HepG2 (cell line): ENCODE data around the gene KRT10. TPM values are rescaled to one million over a fixed set of nuclear protein-coding genes. Genes with fewer than 3 reads are reported as not detected.

ENCODE experiments used
- ATAC-seq: fragments of 200-7000 bp; cut with Tn5 transposase; 3 replicates; pipeline ENCODE4 v1.9.1; 2020; ENCODE audit warnings: mild to moderate bottlenecking, moderate library complexity
- BruUV-seq: library from RNA; stranded (reverse); fragments of 400-500 nt; replicated peaks from 2 replicates; lab custom pipeline; 2021; lab: Mats Ljungman, UMichigan
- CTCF ChIA-PET: fragments of 300-600 bp; formaldehyde crosslinking; extraction: SDS; loops from one replicate; lab custom pipeline; 2021; ENCODE audit warnings: low total read pairs, inconsistent platforms, low intra/inter-chr PET ratio; lab: Yijun Ruan, JAX
- POLR2A ChIA-PET: fragments of 350-600 bp; sonication (Branson Sonifier 250); formaldehyde crosslinking; loops from one replicate; lab custom pipeline; 2020; ENCODE audit warnings: antibody characterized with exemption, inconsistent platforms; lab: Yijun Ruan, JAX
- DNase-seq: peaks from one replicate; pipeline ENCODE4 v3.0.0-alpha.2; 2015; ENCODE audit warnings: low spot score
- FAIRE-seq: peaks from 3 replicates; lab custom pipeline; 2011; peaks lifted over from hg19 to GRCh38; lab: Jason Lieb, UNC
- H2AFZ ChIP-seq: one replicate; pipeline ENCODE4 v1.6.1; 2011; ENCODE audit warnings: low read length, inconsistent platforms
- H3K27ac ChIP-seq: fragments of 300-600 bp; 3 replicates; pipeline ENCODE4 v1.8.0; 2011; ENCODE audit warnings: mixed run types, mild to moderate bottlenecking, mixed read lengths, low read length, inconsistent platforms; ENCODE audit not compliant: insufficient read depth; ENCODE audit errors: extremely low read length
- H3K27me3 ChIP-seq, 2 experiments: fragments of 200-600 bp in 1 of 2; 2 replicates in 1 of 2; 3 replicates in 1 of 2; pipeline versions ENCODE4 v1.6.0 to v1.8.0; 2011; ENCODE audit warnings: low read length in 2 of 2, mild to moderate bottlenecking in 2 of 2, moderate library complexity in 2 of 2, inconsistent platforms in 1 of 2; ENCODE audit not compliant: insufficient read depth in 2 of 2, control insufficient read depth in 1 of 2
- H3K36me3 ChIP-seq, 2 experiments: fragments of 200-600 bp in 1 of 2; replicated peaks in 1 of 2; 2 replicates in 1 of 2; 3 replicates in 1 of 2; pipeline versions ENCODE4 v1.5.1 to v1.8.0; 2011; ENCODE audit warnings: low read length in 2 of 2, inconsistent platforms in 1 of 2; ENCODE audit not compliant: insufficient read depth in 2 of 2, control insufficient read depth in 1 of 2
- H3K4me1 ChIP-seq: 2 replicates; pipeline ENCODE4 v1.5.1; 2012; ENCODE audit warnings: low read length, inconsistent platforms; ENCODE audit not compliant: insufficient read depth
- H3K4me2 ChIP-seq: 2 replicates; pipeline ENCODE4 v1.6.0; 2011; ENCODE audit warnings: low read depth, low read length, inconsistent platforms
- H3K4me3 ChIP-seq, 3 experiments: fragments of 200-600 bp in 1 of 3; sonication (generic), shearing (Covaris generic) in 1 of 3; replicated peaks in 1 of 3; 2 replicates each; pipeline ENCODE4 v1.5.1; 2011 to 2016; ENCODE audit warnings: low read length in 3 of 3, inconsistent platforms in 2 of 3, low read depth in 2 of 3, mild to moderate bottlenecking in 2 of 3, control low read depth in 1 of 3, mixed read lengths in 1 of 3; ENCODE audit not compliant: insufficient read depth in 1 of 3
- H3K79me2 ChIP-seq: one replicate; pipeline ENCODE4 v1.6.1; 2011; ENCODE audit warnings: low read length, inconsistent platforms; ENCODE audit not compliant: insufficient read depth
- H3K9ac ChIP-seq: 2 replicates; pipeline ENCODE4 v1.6.0; 2011; ENCODE audit warnings: mild to moderate bottlenecking, low read depth, low read length, inconsistent platforms; ENCODE audit not compliant: insufficient read depth
- H3K9me3 ChIP-seq: 2 replicates; pipeline ENCODE4 v1.5.1; 2012; ENCODE audit warnings: mild to moderate bottlenecking, low read length
- H4K20me1 ChIP-seq: 2 replicates; pipeline ENCODE4 v1.6.0; 2011; ENCODE audit warnings: inconsistent platforms, mild to moderate bottlenecking, low read length, moderate library complexity; ENCODE audit not compliant: insufficient read depth
- KLF15 ChIP-seq: sonication (generic); formaldehyde crosslinking; IDR thresholded peaks from 2 replicates; pipeline ENCODE4 v1.8.1; 2023; ENCODE audit warnings: borderline replicate concordance, mild to moderate bottlenecking, inconsistent platforms, missing genetic modification reagents, mixed read lengths
- SNRNP70 ChIP-seq: fragments of 200-400 bp; formaldehyde crosslinking; IDR thresholded peaks from 2 replicates; pipeline ENCODE4 v1.6.1; 2017; ENCODE audit warnings: mild to moderate bottlenecking, low read depth, low read length, moderate library complexity
- TBL1XR1 ChIP-seq: fragments of 150-350 bp; IDR thresholded peaks from 2 replicates; pipeline ENCODE4 v1.6.1; 2014; ENCODE audit warnings: borderline replicate concordance, low read length; ENCODE audit not compliant: partially characterized antibody
- ZNF460 ChIP-seq: sonication (generic); formaldehyde crosslinking; IDR thresholded peaks from 2 replicates; pipeline ENCODE4 v1.5.1; 2020; ENCODE audit warnings: missing genetic modification reagents, mild to moderate bottlenecking, borderline replicate concordance
- ZNF512B ChIP-seq: sonication (generic); formaldehyde crosslinking; IDR thresholded peaks from 2 replicates; pipeline ENCODE4 v1.5.1; 2020; ENCODE audit warnings: missing genetic modification reagents, mild to moderate bottlenecking, borderline replicate concordance
- WGBS: methylation state at CpG from one replicate; pipeline ENCODE4 v1.1.6; 2017; ENCODE audit warnings: low lambda C conversion rate; 5-methylcytosine and 5-hydroxymethylcytosine counted together
- in situ Hi-C: cut with HindIII; loops from 2 replicates; pipeline ENCODE4 v1.10.0; 2017; ENCODE audit warnings: low pct_unique_long_range_greater_than_20kb; ENCODE audit not compliant: extremely low pct_ligation_motif_present
- intact Hi-C: fragments of 100-400 bp; cut with micrococcal nuclease; formaldehyde crosslinking; loops from one replicate; pipeline ENCODE4 v1.10.0; 2022; ENCODE audit not compliant: unreplicated experiment
- polyA plus RNA-seq, 8 experiments: library from polyadenylated mRNA; depleted of rRNA in 3 of 8; stranded (reverse) in 7 of 8; unstranded in 1 of 8; fragments of >200 nt; fragmentation: Illumina TruSeq in 4 of 8; extraction: Trizol in 4 of 8; gene quantifications; 2 replicates each; pipeline versions ENCODE4 v1.2.1 to v1.2.3, GENCODE V29; 2011 to 2016; ENCODE audit warnings: low read depth in 4 of 8, missing spikeins in 1 of 8, mixed read lengths in 1 of 8; ENCODE audit not compliant: insufficient read depth in 1 of 8
- total RNA-seq, 5 experiments: library from RNA; depleted of rRNA; stranded (reverse); fragments of >200 nt; fragmentation: Illumina TruSeq; extraction: Trizol; gene quantifications; 2 replicates each; pipeline ENCODE4 v1.2.3, GENCODE V29; 2016; ENCODE audit warnings: low read depth in 1 of 5
- TF ChIP-seq, protein P1 (sequence below): sonication (generic); formaldehyde crosslinking; IDR thresholded peaks from 2 replicates; pipeline ENCODE4 v1.5.1; 2020; ENCODE audit warnings: mild to moderate bottlenecking, missing genetic modification reagents, borderline replicate concordance
- TF ChIP-seq, protein P2 (sequence below): IDR thresholded peaks from 2 replicates; pipeline ENCODE4 v1.6.1; 2016; ENCODE audit warnings: missing compliant biosample characterization, missing genetic modification reagents, borderline replicate concordance

Gene KRT10
- total and polyA plus RNA-seq, 2 of the 13 experiments (the other 11 are each of a cell fraction or from before 2014, with no cell fraction given) = 25.1 to 27.5 TPM

DNA sequence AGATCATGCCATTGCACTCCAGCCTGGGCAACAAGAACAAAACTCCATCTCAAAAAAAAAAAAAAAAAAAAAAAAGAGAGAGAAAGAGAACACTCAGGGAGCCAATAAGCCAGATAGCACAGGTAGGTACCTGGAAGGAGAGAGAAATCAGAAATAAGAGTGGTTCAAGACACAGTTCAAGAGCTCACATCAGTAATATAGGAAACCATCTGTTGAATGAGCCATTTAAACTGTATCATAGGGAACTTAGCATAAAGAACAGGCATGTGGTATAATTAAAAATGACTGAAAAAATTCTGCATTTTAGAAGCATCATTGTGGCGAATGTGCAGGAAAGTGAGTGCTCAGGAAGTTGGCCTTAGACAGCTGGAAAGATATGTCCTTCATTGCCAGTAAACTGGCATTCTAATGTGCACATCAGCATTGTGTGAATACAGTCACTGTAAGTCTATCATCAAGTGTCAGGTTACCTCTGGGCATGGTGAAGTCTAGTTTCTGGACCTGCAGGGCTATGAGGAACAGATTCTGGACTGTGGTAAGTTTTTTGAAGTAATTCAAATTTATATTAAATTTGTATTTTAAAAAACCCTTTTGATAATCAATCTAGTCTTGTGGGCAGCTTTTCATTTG, 24.2 kb upstream of the KRT10 start:
- TF ChIP-seq ZNF460 (CRISPR knock-in tag) = no peak
- TF ChIP-seq TBL1XR1 = no peak
- TF ChIP-seq, protein P1, sequence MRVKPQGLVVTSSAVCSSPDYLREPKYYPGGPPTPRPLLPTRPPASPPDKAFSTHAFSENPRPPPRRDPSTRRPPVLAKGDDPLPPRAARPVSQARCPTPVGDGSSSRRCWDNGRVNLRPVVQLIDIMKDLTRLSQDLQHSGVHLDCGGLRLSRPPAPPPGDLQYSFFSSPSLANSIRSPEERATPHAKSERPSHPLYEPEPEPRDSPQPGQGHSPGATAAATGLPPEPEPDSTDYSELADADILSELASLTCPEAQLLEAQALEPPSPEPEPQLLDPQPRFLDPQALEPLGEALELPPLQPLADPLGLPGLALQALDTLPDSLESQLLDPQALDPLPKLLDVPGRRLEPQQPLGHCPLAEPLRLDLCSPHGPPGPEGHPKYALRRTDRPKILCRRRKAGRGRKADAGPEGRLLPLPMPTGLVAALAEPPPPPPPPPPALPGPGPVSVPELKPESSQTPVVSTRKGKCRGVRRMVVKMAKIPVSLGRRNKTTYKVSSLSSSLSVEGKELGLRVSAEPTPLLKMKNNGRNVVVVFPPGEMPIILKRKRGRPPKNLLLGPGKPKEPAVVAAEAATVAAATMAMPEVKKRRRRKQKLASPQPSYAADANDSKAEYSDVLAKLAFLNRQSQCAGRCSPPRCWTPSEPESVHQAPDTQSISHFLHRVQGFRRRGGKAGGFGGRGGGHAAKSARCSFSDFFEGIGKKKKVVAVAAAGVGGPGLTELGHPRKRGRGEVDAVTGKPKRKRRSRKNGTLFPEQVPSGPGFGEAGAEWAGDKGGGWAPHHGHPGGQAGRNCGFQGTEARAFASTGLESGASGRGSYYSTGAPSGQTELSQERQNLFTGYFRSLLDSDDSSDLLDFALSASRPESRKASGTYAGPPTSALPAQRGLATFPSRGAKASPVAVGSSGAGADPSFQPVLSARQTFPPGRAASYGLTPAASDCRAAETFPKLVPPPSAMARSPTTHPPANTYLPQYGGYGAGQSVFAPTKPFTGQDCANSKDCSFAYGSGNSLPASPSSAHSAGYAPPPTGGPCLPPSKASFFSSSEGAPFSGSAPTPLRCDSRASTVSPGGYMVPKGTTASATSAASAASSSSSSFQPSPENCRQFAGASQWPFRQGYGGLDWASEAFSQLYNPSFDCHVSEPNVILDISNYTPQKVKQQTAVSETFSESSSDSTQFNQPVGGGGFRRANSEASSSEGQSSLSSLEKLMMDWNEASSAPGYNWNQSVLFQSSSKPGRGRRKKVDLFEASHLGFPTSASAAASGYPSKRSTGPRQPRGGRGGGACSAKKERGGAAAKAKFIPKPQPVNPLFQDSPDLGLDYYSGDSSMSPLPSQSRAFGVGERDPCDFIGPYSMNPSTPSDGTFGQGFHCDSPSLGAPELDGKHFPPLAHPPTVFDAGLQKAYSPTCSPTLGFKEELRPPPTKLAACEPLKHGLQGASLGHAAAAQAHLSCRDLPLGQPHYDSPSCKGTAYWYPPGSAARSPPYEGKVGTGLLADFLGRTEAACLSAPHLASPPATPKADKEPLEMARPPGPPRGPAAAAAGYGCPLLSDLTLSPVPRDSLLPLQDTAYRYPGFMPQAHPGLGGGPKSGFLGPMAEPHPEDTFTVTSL (CRISPR knock-in tag) = no peak
- TF ChIP-seq ZNF512B (CRISPR knock-in tag) = no peak
- TF ChIP-seq, protein P2, sequence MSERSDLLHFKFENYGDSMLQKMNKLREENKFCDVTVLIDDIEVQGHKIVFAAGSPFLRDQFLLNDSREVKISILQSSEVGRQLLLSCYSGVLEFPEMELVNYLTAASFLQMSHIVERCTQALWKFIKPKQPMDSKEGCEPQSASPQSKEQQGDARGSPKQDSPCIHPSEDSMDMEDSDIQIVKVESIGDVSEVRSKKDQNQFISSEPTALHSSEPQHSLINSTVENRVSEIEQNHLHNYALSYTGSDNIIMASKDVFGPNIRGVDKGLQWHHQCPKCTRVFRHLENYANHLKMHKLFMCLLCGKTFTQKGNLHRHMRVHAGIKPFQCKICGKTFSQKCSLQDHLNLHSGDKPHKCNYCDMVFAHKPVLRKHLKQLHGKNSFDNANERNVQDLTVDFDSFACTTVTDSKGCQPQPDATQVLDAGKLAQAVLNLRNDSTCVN = no peak
- no peak for TF ChIP-seq SNRNP70
- no peak for TF ChIP-seq KLF15 (CRISPR knock-in tag)
- Histone ChIP-seq H3K79me2 (no peaks in the 10 kb centered on the region), H2AFZ (no peak overlapping the region), H3K27me3 (peaks cover 0 to 7% of the 10 kb centered on the region in 2 experiments; a peak in 1 of 5 replicates), H3K4me1 (no peaks in the 10 kb centered on the region), H3K9me3 (no peaks in the 10 kb centered on the region), H3K4me3 (no peak overlapping the region), H4K20me1 (no peaks in the 10 kb centered on the region), H3K36me3 (no peaks in the 10 kb centered on the region), H3K4me2 (no peak overlapping the region), H3K9ac (no peak overlapping the region), H3K27ac (no peak overlapping the region)
- POLR2A ChIA-PET = no interaction called here
- BruUV-seq = no TSS peak
- CTCF ChIA-PET = no interaction called here
- WGBS = 33% methylated on average over 1 of the region's 1 CpG
- in situ Hi-C loops (no loop called here), intact Hi-C loops (no loop called here)
- no peak for FAIRE-seq
- ATAC-seq = no peak
- DNase-seq = no peak
